H9 (cell line): ENCODE results near the gene SCN1A. TPM values are rescaled to one million over a fixed set of nuclear protein-coding genes. Genes with fewer than 3 reads are reported as not detected.

Experiments used
- DNase-seq: peaks from one replicate; pipeline ENCODE4 v3.0.0-alpha.2; 2017
- H2AFZ ChIP-seq: one replicate; pipeline ENCODE4 v1.6.1; 2013; ENCODE audit warnings: mild to moderate bottlenecking, low read length, control low read depth, moderate library complexity
- H2AK5ac ChIP-seq: 2 replicates; pipeline ENCODE4 v1.6.1; 2013; ENCODE audit warnings: low read length, control low read depth, mixed read lengths; ENCODE audit not compliant: insufficient read length
- H2BK120ac ChIP-seq: one replicate; pipeline ENCODE4 v1.6.1; 2013; ENCODE audit warnings: low read depth, mild to moderate bottlenecking, low read length, control low read depth, inconsistent platforms; ENCODE audit not compliant: poor library complexity, severe bottlenecking
- H2BK12ac ChIP-seq: 2 replicates; pipeline ENCODE4 v1.6.1; 2013; ENCODE audit warnings: low read length, control low read depth, mixed read lengths, low read depth; ENCODE audit not compliant: insufficient read length
- H2BK15ac ChIP-seq: 2 replicates; pipeline ENCODE4 v1.6.1; 2013; ENCODE audit warnings: low read depth, low read length, control low read depth
- H2BK20ac ChIP-seq: one replicate; pipeline ENCODE4 v1.6.1; 2013; ENCODE audit warnings: low read depth, mild to moderate bottlenecking, low read length, control low read depth, inconsistent platforms; ENCODE audit not compliant: poor library complexity, severe bottlenecking
- H2BK5ac ChIP-seq: 2 replicates; pipeline ENCODE4 v1.6.1; 2013; ENCODE audit warnings: low read length, control low read depth, mixed read lengths; ENCODE audit not compliant: insufficient read length
- H3K14ac ChIP-seq: 2 replicates; pipeline ENCODE4 v1.6.1; 2013; ENCODE audit warnings: low read length, control low read depth; ENCODE audit not compliant: insufficient read depth
- H3K18ac ChIP-seq: 2 replicates; pipeline ENCODE4 v1.6.1; 2013; ENCODE audit warnings: low read depth, mild to moderate bottlenecking, mixed read lengths, low read length, control low read depth; ENCODE audit not compliant: insufficient read length
- H3K23ac ChIP-seq: 2 replicates; pipeline ENCODE4 v1.6.1; 2013; ENCODE audit warnings: low read length, control low read depth, mixed read lengths, low read depth; ENCODE audit not compliant: insufficient read length
- H3K23me2 ChIP-seq: 2 replicates; pipeline ENCODE4 v1.6.1; 2013; ENCODE audit warnings: low read depth, mild to moderate bottlenecking, mixed read lengths, low read length, control low read depth; ENCODE audit not compliant: insufficient read length, poor library complexity, severe bottlenecking
- H3K27ac ChIP-seq: 2 replicates; pipeline ENCODE4 v1.5.1; 2013; ENCODE audit warnings: low read length, control low read depth, mixed read lengths, low read depth; ENCODE audit not compliant: insufficient read length
- H3K27me3 ChIP-seq: 2 replicates; pipeline ENCODE4 v1.6.1; 2013; ENCODE audit warnings: low read length, control low read depth, inconsistent platforms; ENCODE audit not compliant: insufficient read depth
- H3K4ac ChIP-seq: 2 replicates; pipeline ENCODE4 v1.6.1; 2013; ENCODE audit warnings: low read depth, mild to moderate bottlenecking, control low read depth, inconsistent platforms, low read length, moderate library complexity
- H3K4me1 ChIP-seq: 2 replicates; pipeline ENCODE4 v1.6.1; 2013; ENCODE audit warnings: low read length, control low read depth, inconsistent platforms; ENCODE audit not compliant: insufficient read depth
- H3K4me2 ChIP-seq: 2 replicates; pipeline ENCODE4 v1.6.1; 2013; ENCODE audit warnings: low read length, control low read depth, mixed read lengths; ENCODE audit not compliant: insufficient read length, insufficient read depth
- H3K56ac ChIP-seq: 2 replicates; pipeline ENCODE4 v1.6.1; 2013; ENCODE audit warnings: low read depth, mild to moderate bottlenecking, mixed read lengths, low read length, control low read depth; ENCODE audit not compliant: insufficient read length
- H3K79me1 ChIP-seq: 2 replicates; pipeline ENCODE4 v1.6.1; 2013; ENCODE audit warnings: low read depth, mild to moderate bottlenecking, moderate library complexity, low read length, control low read depth, inconsistent platforms; ENCODE audit not compliant: insufficient read depth, poor library complexity, severe bottlenecking
- H3K79me2 ChIP-seq: 2 replicates; pipeline ENCODE4 v1.6.1; 2013; ENCODE audit warnings: low read length, control low read depth, inconsistent platforms; ENCODE audit not compliant: insufficient read depth
- H3K9ac ChIP-seq: 2 replicates; pipeline ENCODE4 v1.6.1; 2013; ENCODE audit warnings: low read length, control low read depth, mixed read lengths; ENCODE audit not compliant: insufficient read length; ENCODE audit errors: extremely low read depth
- H3K9me3 ChIP-seq: one replicate; pipeline ENCODE4 v1.6.1; 2013; ENCODE audit warnings: low read depth, low read length, inconsistent platforms; ENCODE audit not compliant: control insufficient read depth
- H3T11ph ChIP-seq: one replicate; pipeline ENCODE4 v1.6.1; 2013; ENCODE audit warnings: mild to moderate bottlenecking, low read length, control low read depth, inconsistent platforms
- H4K20me1 ChIP-seq: one replicate; pipeline ENCODE4 v1.6.1; 2013; ENCODE audit not compliant: control insufficient read depth, insufficient read length, insufficient read depth
- H4K5ac ChIP-seq: 2 replicates; pipeline ENCODE4 v1.6.1; 2013; ENCODE audit warnings: low read depth, mild to moderate bottlenecking, mixed read lengths, low read length, control low read depth; ENCODE audit not compliant: insufficient read length
- H4K8ac ChIP-seq: replicated peaks from 2 replicates; pipeline ENCODE4 v1.6.1; 2013; ENCODE audit warnings: low read length, control low read depth, mixed read lengths, low read depth; ENCODE audit not compliant: insufficient read length
- H4K91ac ChIP-seq: 2 replicates; pipeline ENCODE4 v1.6.1; 2013; ENCODE audit warnings: low read depth, mild to moderate bottlenecking, moderate library complexity, mixed read lengths, low read length, control low read depth; ENCODE audit not compliant: insufficient read length
- H3K27ac Mint-ChIP-seq, 3 experiments: 2 replicates in 2 of 3; 3 replicates in 1 of 3; pipeline ENCODE4 v1.8.0; 2020 to 2021; ENCODE audit warnings: mixed read lengths in 3 of 3, mild to moderate bottlenecking in 1 of 3, moderate library complexity in 1 of 3
- H3K27me3 Mint-ChIP-seq: 2 replicates; pipeline ENCODE4 v1.8.0; 2021; ENCODE audit warnings: low read depth, mild to moderate bottlenecking, moderate library complexity, mixed read lengths
- H3K36me3 Mint-ChIP-seq, 3 experiments: 2 replicates in 2 of 3; 3 replicates in 1 of 3; pipeline ENCODE4 v1.8.0; 2020 to 2021; ENCODE audit warnings: low read depth in 3 of 3, mixed read lengths in 3 of 3; ENCODE audit not compliant: insufficient read depth in 1 of 3
- H3K4me1 Mint-ChIP-seq, 2 experiments: 2 replicates each; pipeline ENCODE4 v1.8.0; 2020; ENCODE audit warnings: mixed read lengths in 2 of 2
- H3K4me3 Mint-ChIP-seq, 2 experiments: 2 replicates in 1 of 2; 3 replicates in 1 of 2; pipeline ENCODE4 v1.8.0; 2020 to 2021; ENCODE audit warnings: mild to moderate bottlenecking in 2 of 2, mixed read lengths in 2 of 2, moderate library complexity in 1 of 2
- H3K9me3 Mint-ChIP-seq, 2 experiments: 2 replicates in 1 of 2; 3 replicates in 1 of 2; pipeline ENCODE4 v1.8.0; 2020; ENCODE audit warnings: mild to moderate bottlenecking in 2 of 2, mixed read lengths in 2 of 2, moderate library complexity in 1 of 2
- CTCF ChIP-seq: fragments of 200-600 bp; sonication (generic); conservative IDR thresholded peaks from 3 replicates; pipeline ENCODE4 v1.8.0; 2021; ENCODE audit warnings: antibody characterized with exemption, mild to moderate bottlenecking
- total RNA-seq: library from RNA; stranded (reverse); gene quantifications from 2 replicates; pipeline ENCODE4 v1.2.1, GENCODE V29; 2021

SCN1A gene
- total RNA-seq, 1 experiment from 2014 or later: 0.13 TPM

- Histone ChIP-seq H2AK5ac (no peak overlapping the region), H3K4me1 (no peaks in the 10 kb centered on the region), H3T11ph (no peak overlapping the region), H2AFZ (no peak overlapping the region), H4K8ac (no peak overlapping the region), H3K79me2 (no peaks in the 10 kb centered on the region), H2BK120ac (no peak overlapping the region), H2BK12ac (no peak overlapping the region), H3K18ac (no peak overlapping the region), H3K23ac (no peak overlapping the region), H3K4ac (no peak overlapping the region), H3K4me2 (no peak overlapping the region), H3K23me2 (no peaks in the 10 kb centered on the region), H3K9ac (no peak overlapping the region), H4K5ac (no peak overlapping the region), H3K14ac (no peak overlapping the region), H4K20me1 (no peaks in the 10 kb centered on the region), H3K9me3 (no peaks in the 10 kb centered on the region), H2BK5ac (no peak overlapping the region), H4K91ac (no peak overlapping the region), H3K56ac (no peak overlapping the region), H2BK20ac (no peak overlapping the region), H3K27ac (no peak overlapping the region), H2BK15ac (no peak overlapping the region), H3K27me3 (no peaks in the 10 kb centered on the region), H3K79me1 (no peaks in the 10 kb centered on the region)
- Mint-ChIP-seq H3K4me3 (no peak overlapping the region), H3K27ac (no peak overlapping the region), H3K36me3 (no peaks in the 10 kb centered on the region), H3K9me3 (no peaks in the 10 kb centered on the region), H3K4me1 (peaks cover 7% of the 10 kb centered on the region in 2 experiments), H3K27me3 (no peaks in the 10 kb centered on the region)
- DNase-seq: no peak
- TF ChIP-seq CTCF: no peak
Measured at GRCh38 chr2:166042768-166043390, 84.9 kb downstream of the SCN1A start.
